ENCODE results near the gene LTF.

- no peak for TF ChIP-seq CTCF (tag by site-specific recombination; IDR thresholded peaks at IDR 0.05)
- no peak for TF ChIP-seq ZSCAN23 (tag by site-specific recombination; IDR thresholded peaks at IDR 0.05)
- TF ChIP-seq ZNF830 (tag by site-specific recombination; IDR thresholded peaks at IDR 0.05; ENCODE audit: low read depth): no peak
- no peak for TF ChIP-seq ZNF18 (tag by site-specific recombination; IDR thresholded peaks at IDR 0.05)
- TF ChIP-seq ZNF488 (tag by site-specific recombination; IDR thresholded peaks at IDR 0.05): no peak
- no peak for TF ChIP-seq ZNF175 (tag by site-specific recombination; IDR thresholded peaks at IDR 0.05)
- TF ChIP-seq KLF9 (tag by site-specific recombination; IDR thresholded peaks at IDR 0.05; ENCODE audit: low read depth): no peak
- no peak for TF ChIP-seq ATF2 (tag by site-specific recombination; IDR thresholded peaks at IDR 0.05; ENCODE audit: low read depth)
- no peak for TF ChIP-seq ZNF629 (tag by site-specific recombination; IDR thresholded peaks at IDR 0.05)
- no peak for TF ChIP-seq ZNF785 (tag by site-specific recombination; IDR thresholded peaks at IDR 0.05)
- TF ChIP-seq KLF7 (tag by site-specific recombination; IDR thresholded peaks at IDR 0.05; ENCODE audit: borderline replicate concordance): no peak
- TF ChIP-seq ZNF311 (tag by site-specific recombination; IDR thresholded peaks at IDR 0.05; ENCODE audit: borderline replicate concordance): no peak
- no peak for TF ChIP-seq ZNF174 (tag by site-specific recombination; IDR thresholded peaks at IDR 0.05)
These were observed 29.5 kb downstream of the LTF start for GRCh38 chr3:46435081-46435726.
